Thymus (tissue), 11 donors: Measurements from ENCODE around the gene CHMP2B. TPM values are rescaled to one million over a fixed set of nuclear protein-coding genes. Genes with fewer than 3 reads are reported as not detected.

Experiments
- DNase-seq, 9 donors: peaks; one replicate each; pipeline ENCODE4 v3.0.0-alpha.2; 2013; ENCODE audit warnings: low spot score in 9 of 9, low read depth in 6 of 9, missing footprints in 1 of 9
- H3K27ac ChIP-seq, 2 donors: one replicate each; pipeline ENCODE4 v1.5.1; 2013; ENCODE audit warnings: control low read depth in 1 of 2, low read depth in 1 of 2, low read length in 1 of 2, mild to moderate bottlenecking in 1 of 2, moderate library complexity in 1 of 2
- H3K27me3 ChIP-seq, 2 donors: one replicate each; pipeline ENCODE4 v1.5.1; 2013; ENCODE audit warnings: low read length in 1 of 2; ENCODE audit not compliant: control insufficient read depth in 2 of 2, insufficient read depth in 1 of 2
- H3K36me3 ChIP-seq, 2 donors: one replicate each; pipeline ENCODE4 v1.5.1; 2013; ENCODE audit warnings: low read length in 1 of 2, mild to moderate bottlenecking in 1 of 2, moderate library complexity in 1 of 2; ENCODE audit not compliant: control insufficient read depth in 2 of 2, insufficient read depth in 2 of 2
- H3K4me1 ChIP-seq, 2 donors: one replicate each; pipeline ENCODE4 v1.5.1; 2013; ENCODE audit warnings: low read length in 2 of 2; ENCODE audit not compliant: control insufficient read depth in 2 of 2, insufficient read depth in 2 of 2
- H3K4me3 ChIP-seq, 2 donors: one replicate each; pipeline ENCODE4 v1.5.1; 2013; ENCODE audit warnings: low read length in 2 of 2, control low read depth in 1 of 2, mild to moderate bottlenecking in 1 of 2
- H3K9me3 ChIP-seq, 2 donors: one replicate each; pipeline ENCODE4 v1.5.1; 2013; ENCODE audit warnings: low read length in 1 of 2, mild to moderate bottlenecking in 1 of 2; ENCODE audit not compliant: control insufficient read depth in 2 of 2, insufficient read depth in 1 of 2
- WGBS: extraction: QIAGEN DNeasy Blood & Tissue Kit; methylation state at CpG from one replicate; pipeline ENCODE4 v1.1.7; 2013; 5-methylcytosine and 5-hydroxymethylcytosine counted together
- polyA plus RNA-seq: library from polyadenylated mRNA; stranded (reverse); fragments of 200-250 nt; gene quantifications from one replicate; pipeline ENCODE4 v1.2.3, GENCODE V29; 2013
- total RNA-seq: library from RNA; stranded (reverse); fragments of 120-200 nt; gene quantifications from one replicate; pipeline ENCODE4 v1.2.4, GENCODE V29; 2013
- donor health status: healthy.

CHMP2B gene
- total and polyA plus RNA-seq, 2 donors = 14.1 to 30.6 TPM

DNA sequence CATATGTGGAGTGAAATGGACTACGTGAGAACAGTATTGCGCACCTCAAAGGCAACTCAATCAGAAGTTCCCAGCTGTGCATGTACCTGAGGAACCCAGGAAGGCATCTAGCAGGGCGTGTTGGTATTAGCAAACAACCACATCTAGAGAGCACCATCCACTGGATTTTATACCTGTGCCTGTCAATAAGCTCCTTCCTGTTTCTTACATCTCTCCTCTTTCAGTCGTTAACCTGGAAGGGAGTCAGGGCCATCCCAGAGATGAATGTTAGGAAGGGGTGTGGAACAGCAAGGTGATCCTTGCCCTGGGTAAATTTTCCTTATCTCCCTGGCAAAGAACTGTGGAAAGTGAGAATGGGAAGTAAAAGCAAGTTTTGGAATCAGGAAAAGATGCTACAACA lies 29.6 kb upstream of the CHMP2B start:
- no peak overlapping the region for H3K27ac ChIP-seq
- no peak overlapping the region for H3K4me3 ChIP-seq
- no peaks in the 10 kb centered on the region for H3K36me3 ChIP-seq
- no peaks in the 10 kb centered on the region for H3K4me1 ChIP-seq
- no peak for DNase-seq
- no peaks in the 10 kb centered on the region for H3K9me3 ChIP-seq
- no peaks in the 10 kb centered on the region for H3K27me3 ChIP-seq
- 82% methylated on average over 4 of the region's 4 CpGs for WGBS

DNA sequence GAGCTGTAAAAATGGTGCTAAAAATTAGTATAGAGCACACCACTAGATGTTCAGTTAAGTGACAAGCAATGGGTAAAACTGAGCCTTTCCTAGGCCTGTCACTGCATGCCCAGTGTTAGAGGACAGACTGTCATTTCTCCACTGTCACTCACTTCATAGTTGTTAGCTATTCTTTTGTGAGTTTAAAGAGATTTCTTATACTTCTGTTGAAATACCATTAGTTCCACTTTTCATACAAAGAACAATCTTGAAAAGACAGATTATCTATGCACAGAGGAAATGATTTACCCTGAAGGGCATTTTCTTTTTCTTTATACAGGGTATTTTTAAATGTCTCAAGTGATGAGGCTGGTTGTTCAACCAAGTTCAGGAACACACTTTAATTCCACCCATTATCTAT lies 28.3 kb upstream of the CHMP2B start:
- Histone ChIP-seq H3K27ac (no peak overlapping the region), H3K4me1 (no peaks in the 10 kb centered on the region), H3K36me3 (no peaks in the 10 kb centered on the region), H3K27me3 (no peaks in the 10 kb centered on the region), H3K9me3 (no peaks in the 10 kb centered on the region), H3K4me3 (no peak overlapping the region)
- no peak for DNase-seq

DNA sequence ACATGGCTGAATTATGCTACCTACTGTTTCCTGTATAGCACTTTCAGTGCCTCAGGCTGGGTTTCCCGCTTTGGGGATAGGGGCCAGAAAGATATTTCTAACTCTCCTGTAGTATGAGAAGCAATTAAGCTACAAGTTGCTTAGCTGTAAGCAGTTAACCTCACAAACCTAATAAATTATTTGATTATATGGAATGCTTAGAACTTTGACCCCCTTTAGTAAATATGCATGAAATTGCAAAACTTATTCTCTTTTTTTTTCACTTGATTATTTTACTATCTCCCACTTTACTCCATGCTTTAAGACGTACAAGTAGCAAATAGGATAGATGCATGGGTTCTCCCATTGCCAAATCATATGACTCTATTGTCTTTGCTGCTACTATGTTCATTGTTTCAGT lies 27.5 kb upstream of the CHMP2B start:
- Histone ChIP-seq H3K4me3 (no peak overlapping the region), H3K4me1 (no peaks in the 10 kb centered on the region), H3K27me3 (no peaks in the 10 kb centered on the region), H3K36me3 (no peaks in the 10 kb centered on the region), H3K27ac (no peak overlapping the region), H3K9me3 (no peaks in the 10 kb centered on the region)
- 93% methylated on average over 2 of the region's 2 CpGs for WGBS
- no peak for DNase-seq

DNA sequence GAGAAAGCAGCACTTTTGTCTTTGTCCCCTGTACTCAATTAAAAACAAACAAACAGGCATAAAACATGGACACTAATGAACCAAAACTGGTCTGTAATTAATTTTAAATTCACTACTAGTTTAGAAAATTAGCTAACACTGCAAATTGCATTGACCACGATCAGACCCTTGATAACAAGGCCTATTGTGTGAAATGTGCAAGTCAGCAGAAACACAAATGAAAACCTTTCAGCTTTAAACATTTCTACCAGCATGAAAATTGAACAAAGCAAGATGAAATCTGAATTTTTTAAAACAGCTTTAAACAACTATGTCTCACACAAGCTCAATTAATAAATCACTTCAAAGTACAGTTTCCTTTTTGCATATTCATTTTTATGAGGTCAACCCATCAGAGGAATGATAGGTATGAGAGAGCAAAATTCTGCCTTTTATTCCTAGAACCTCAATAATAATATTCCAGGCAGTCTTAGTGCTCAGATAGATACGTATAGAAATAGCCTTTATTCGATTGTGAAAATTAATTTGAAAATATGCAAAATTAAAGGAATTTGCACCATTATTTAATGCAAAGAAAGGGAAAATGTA lies 27.0 kb upstream of the CHMP2B start:
- no peaks in the 10 kb centered on the region for H3K36me3 ChIP-seq
- H3K27ac ChIP-seq = no peak overlapping the region
- WGBS = 96% methylated on average over 3 of the region's 3 CpGs

DNA sequence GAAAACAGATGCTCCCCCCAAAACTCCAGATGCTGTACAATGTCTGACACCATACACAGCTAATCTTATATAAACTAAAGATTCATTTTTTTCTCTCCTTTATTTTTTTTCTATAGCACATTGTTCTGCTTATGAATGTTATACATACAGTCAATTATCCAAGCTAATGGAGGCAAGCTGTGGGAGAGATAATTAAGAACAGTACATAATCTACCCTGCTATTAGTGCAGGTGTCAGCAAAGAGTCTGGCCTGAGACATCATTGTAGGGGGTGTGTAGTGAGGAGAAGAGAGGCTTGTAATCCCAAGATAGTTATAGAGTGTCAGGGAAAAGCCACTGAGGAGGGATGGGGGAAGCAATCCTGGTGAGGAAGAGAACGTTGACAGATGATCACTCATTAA lies 25.4 kb upstream of the CHMP2B start:
- Histone ChIP-seq H3K36me3 (no peaks in the 10 kb centered on the region), H3K27me3 (no peaks in the 10 kb centered on the region), H3K27ac (no peak overlapping the region), H3K9me3 (no peaks in the 10 kb centered on the region), H3K4me1 (no peaks in the 10 kb centered on the region), H3K4me3 (no peak overlapping the region)
- 81% methylated on average over 1 of the region's 1 CpG for WGBS
- no peak for DNase-seq

More for the DNA sequence above, 27.0 kb upstream of the CHMP2B start:
- Histone ChIP-seq H3K4me1 (no peaks in the 10 kb centered on the region), H3K9me3 (no peaks in the 10 kb centered on the region), H3K4me3 (no peak overlapping the region), H3K27me3 (no peaks in the 10 kb centered on the region)
- DNase-seq = no peak

DNA sequence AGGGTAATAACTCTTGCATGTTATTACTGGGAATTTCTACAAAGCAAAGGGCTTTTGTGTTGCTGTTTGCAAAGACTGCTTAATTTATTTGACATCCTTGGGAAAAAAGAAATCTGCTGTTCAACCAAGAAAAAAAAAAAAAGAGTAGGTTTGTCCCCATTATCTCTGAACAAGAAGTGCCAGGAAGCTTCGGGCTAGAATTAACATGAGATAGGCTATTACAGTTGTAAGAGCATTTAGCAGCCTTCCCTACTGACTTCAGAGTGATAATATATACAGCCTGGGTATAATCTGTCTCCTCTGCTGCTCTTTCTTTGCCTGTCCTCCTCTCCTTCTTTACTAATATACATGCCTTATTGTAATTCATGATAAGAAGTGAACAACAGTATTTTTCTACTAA lies 23.3 kb upstream of the CHMP2B start:
- no peaks in the 10 kb centered on the region for H3K27me3 ChIP-seq
- no peaks in the 10 kb centered on the region for H3K9me3 ChIP-seq
- H3K27ac ChIP-seq = no peak overlapping the region
- H3K36me3 ChIP-seq = no peaks in the 10 kb centered on the region
- no peak overlapping the region for H3K4me3 ChIP-seq
- DNase-seq = no peak
- WGBS = 90% methylated on average over 1 of the region's 1 CpG
- H3K4me1 ChIP-seq = no peaks in the 10 kb centered on the region

DNA sequence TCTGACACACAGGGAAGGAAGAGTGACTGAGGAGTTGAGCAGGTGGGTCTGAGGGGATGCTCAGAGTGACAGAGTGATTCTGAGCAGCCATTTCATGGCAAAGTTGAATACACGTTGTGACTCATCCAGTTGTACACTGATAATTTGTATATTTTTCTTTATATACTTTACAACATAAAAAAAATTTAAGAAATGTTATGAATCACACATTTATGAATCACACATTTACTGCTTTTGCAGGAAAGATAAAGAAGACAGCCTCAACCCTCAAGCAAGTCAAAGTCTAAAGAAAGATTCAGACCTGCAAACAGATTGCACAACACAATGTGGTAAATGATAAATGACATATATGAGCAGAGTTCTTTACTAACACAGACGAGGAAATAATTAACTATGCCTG lies 21.0 kb upstream of the CHMP2B start:
- Histone ChIP-seq H3K9me3 (no peaks in the 10 kb centered on the region), H3K4me1 (no peaks in the 10 kb centered on the region), H3K27me3 (no peaks in the 10 kb centered on the region), H3K27ac (no peak overlapping the region), H3K36me3 (no peaks in the 10 kb centered on the region), H3K4me3 (no peak overlapping the region)
- WGBS = 63% methylated on average over 2 of the region's 2 CpGs
- DNase-seq = no peak

DNA sequence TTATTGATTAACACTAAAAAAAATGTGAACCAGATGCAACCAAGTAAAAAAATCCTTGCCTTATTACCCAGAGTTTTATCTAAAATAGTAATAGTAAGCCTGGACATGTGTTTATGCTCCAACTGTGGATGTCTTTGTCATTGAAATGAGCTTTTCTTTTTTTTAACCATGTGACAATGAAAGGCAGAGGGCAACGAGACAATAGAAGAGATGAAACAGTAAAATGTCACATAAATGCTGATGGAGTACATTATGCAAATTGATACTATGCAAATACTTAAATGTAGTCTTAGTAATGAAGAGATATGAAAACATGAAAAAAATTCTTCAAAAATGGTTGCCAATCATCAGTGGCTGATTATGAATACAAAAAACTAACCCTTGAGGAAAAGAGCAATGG lies 20.5 kb upstream of the CHMP2B start:
- 79% methylated on average over 1 of the region's 1 CpG for WGBS

DNA sequence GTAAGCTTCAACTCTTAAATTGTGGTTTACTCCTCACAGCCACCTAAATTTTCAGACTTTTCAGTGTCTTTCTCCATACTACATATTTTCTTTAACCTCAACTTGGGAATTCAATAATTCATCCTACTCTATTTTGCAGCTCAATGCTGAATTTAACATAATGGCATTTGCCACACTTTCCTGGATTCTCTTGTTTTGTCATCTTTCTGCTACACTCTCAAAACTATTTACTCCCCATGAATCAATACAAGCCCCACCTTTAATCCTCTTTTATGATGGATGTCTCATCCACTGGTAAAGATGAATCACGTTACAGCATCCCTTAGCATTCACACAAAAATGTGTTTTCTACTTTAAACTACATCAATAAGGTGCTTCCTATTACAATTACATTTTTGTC lies 19.6 kb upstream of the CHMP2B start:
- no peak for DNase-seq
- no peak overlapping the region for H3K27ac ChIP-seq
- no peaks in the 10 kb centered on the region for H3K4me1 ChIP-seq
- H3K9me3 ChIP-seq = no peaks in the 10 kb centered on the region
- 90% methylated on average over 1 of the region's 1 CpG for WGBS
- no peaks in the 10 kb centered on the region for H3K27me3 ChIP-seq
- no peak overlapping the region for H3K4me3 ChIP-seq
- H3K36me3 ChIP-seq = no peaks in the 10 kb centered on the region

More for the DNA sequence above, 20.5 kb upstream of the CHMP2B start:
- Histone ChIP-seq H3K27me3 (no peaks in the 10 kb centered on the region), H3K27ac (no peak overlapping the region), H3K4me1 (no peaks in the 10 kb centered on the region), H3K9me3 (no peaks in the 10 kb centered on the region), H3K4me3 (no peak overlapping the region), H3K36me3 (no peaks in the 10 kb centered on the region)
- no peak for DNase-seq

DNA sequence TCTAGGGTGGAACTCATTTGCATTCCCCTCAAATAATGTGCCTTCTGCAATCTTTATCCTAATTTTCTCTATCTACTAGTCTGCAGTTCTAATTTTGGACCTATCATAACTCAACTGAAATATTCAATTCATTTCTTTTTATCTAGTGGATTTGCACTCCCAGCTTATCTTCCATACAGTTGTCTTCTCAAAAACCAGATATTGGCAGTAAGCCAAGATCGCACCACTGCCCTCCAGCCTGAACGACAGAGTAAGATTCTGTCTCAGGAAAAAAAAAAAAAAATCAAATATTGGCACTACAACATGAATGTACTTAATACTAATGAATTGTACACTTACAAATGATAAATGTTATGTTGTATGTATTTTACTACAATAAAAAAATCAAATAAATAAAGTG lies 18.0 kb upstream of the CHMP2B start:
- H3K27me3 ChIP-seq = no peaks in the 10 kb centered on the region
- H3K4me1 ChIP-seq = no peaks in the 10 kb centered on the region
- no peaks in the 10 kb centered on the region for H3K9me3 ChIP-seq
- H3K36me3 ChIP-seq = no peaks in the 10 kb centered on the region
- H3K27ac ChIP-seq = no peak overlapping the region
- 57% methylated on average over 2 of the region's 2 CpGs for WGBS
- no peak for DNase-seq
- H3K4me3 ChIP-seq = no peak overlapping the region
